HepG2 (cell line): ENCODE results near the gene ITPR1. TPM values are rescaled to one million over a fixed set of nuclear protein-coding genes. Genes with fewer than 3 reads are reported as not detected.

ENCODE experiments used
- ATAC-seq: fragments of 200-7000 bp; cut with Tn5 transposase; 3 replicates; pipeline ENCODE4 v1.9.1; 2020; ENCODE audit warnings: mild to moderate bottlenecking, moderate library complexity
- BruUV-seq: library from RNA; stranded (reverse); fragments of 400-500 nt; replicated peaks from 2 replicates; lab custom pipeline; 2021; lab: Mats Ljungman, UMichigan
- CTCF ChIA-PET: fragments of 300-600 bp; formaldehyde crosslinking; extraction: SDS; loops from one replicate; lab custom pipeline; 2021; ENCODE audit warnings: low total read pairs, inconsistent platforms, low intra/inter-chr PET ratio; lab: Yijun Ruan, JAX
- POLR2A ChIA-PET: fragments of 350-600 bp; sonication (Branson Sonifier 250); formaldehyde crosslinking; loops from one replicate; lab custom pipeline; 2020; ENCODE audit warnings: antibody characterized with exemption, inconsistent platforms; lab: Yijun Ruan, JAX
- DNase-seq: peaks from one replicate; pipeline ENCODE4 v3.0.0-alpha.2; 2015; ENCODE audit warnings: low spot score
- FAIRE-seq: peaks from 3 replicates; lab custom pipeline; 2011; peaks lifted over from hg19 to GRCh38; lab: Jason Lieb, UNC
- H2AFZ ChIP-seq: one replicate; pipeline ENCODE4 v1.6.1; 2011; ENCODE audit warnings: low read length, inconsistent platforms
- H3K27ac ChIP-seq: fragments of 300-600 bp; 3 replicates; pipeline ENCODE4 v1.8.0; 2011; ENCODE audit warnings: mixed run types, mild to moderate bottlenecking, mixed read lengths, low read length, inconsistent platforms; ENCODE audit not compliant: insufficient read depth; ENCODE audit errors: extremely low read length
- H3K27me3 ChIP-seq, 2 experiments: fragments of 200-600 bp in 1 of 2; 2 replicates in 1 of 2; 3 replicates in 1 of 2; pipeline versions ENCODE4 v1.6.0 to v1.8.0; 2011; ENCODE audit warnings: low read length in 2 of 2, mild to moderate bottlenecking in 2 of 2, moderate library complexity in 2 of 2, inconsistent platforms in 1 of 2; ENCODE audit not compliant: insufficient read depth in 2 of 2, control insufficient read depth in 1 of 2
- H3K36me3 ChIP-seq, 2 experiments: fragments of 200-600 bp in 1 of 2; replicated peaks in 1 of 2; 2 replicates in 1 of 2; 3 replicates in 1 of 2; pipeline versions ENCODE4 v1.5.1 to v1.8.0; 2011; ENCODE audit warnings: low read length in 2 of 2, inconsistent platforms in 1 of 2; ENCODE audit not compliant: insufficient read depth in 2 of 2, control insufficient read depth in 1 of 2
- H3K4me1 ChIP-seq: 2 replicates; pipeline ENCODE4 v1.5.1; 2012; ENCODE audit warnings: low read length, inconsistent platforms; ENCODE audit not compliant: insufficient read depth
- H3K4me2 ChIP-seq: 2 replicates; pipeline ENCODE4 v1.6.0; 2011; ENCODE audit warnings: low read depth, low read length, inconsistent platforms
- H3K4me3 ChIP-seq, 3 experiments: fragments of 200-600 bp in 1 of 3; sonication (generic), shearing (Covaris generic) in 1 of 3; replicated peaks in 1 of 3; 2 replicates each; pipeline ENCODE4 v1.5.1; 2011 to 2016; ENCODE audit warnings: low read length in 3 of 3, inconsistent platforms in 2 of 3, low read depth in 2 of 3, mild to moderate bottlenecking in 2 of 3, control low read depth in 1 of 3, mixed read lengths in 1 of 3; ENCODE audit not compliant: insufficient read depth in 1 of 3
- H3K79me2 ChIP-seq: one replicate; pipeline ENCODE4 v1.6.1; 2011; ENCODE audit warnings: low read length, inconsistent platforms; ENCODE audit not compliant: insufficient read depth
- H3K9ac ChIP-seq: 2 replicates; pipeline ENCODE4 v1.6.0; 2011; ENCODE audit warnings: mild to moderate bottlenecking, low read depth, low read length, inconsistent platforms; ENCODE audit not compliant: insufficient read depth
- H3K9me3 ChIP-seq: 2 replicates; pipeline ENCODE4 v1.5.1; 2012; ENCODE audit warnings: mild to moderate bottlenecking, low read length
- H4K20me1 ChIP-seq: 2 replicates; pipeline ENCODE4 v1.6.0; 2011; ENCODE audit warnings: inconsistent platforms, mild to moderate bottlenecking, low read length, moderate library complexity; ENCODE audit not compliant: insufficient read depth
- CENPT ChIP-seq: sonication (generic); formaldehyde crosslinking; IDR thresholded peaks from 2 replicates; pipeline ENCODE4 v1.8.0; 2022; ENCODE audit warnings: low read depth, mild to moderate bottlenecking, moderate library complexity, missing genetic modification reagents
- GZF1 ChIP-seq: sonication (generic); formaldehyde crosslinking; IDR thresholded peaks from 2 replicates; pipeline ENCODE4 v1.5.1; 2020; ENCODE audit warnings: mild to moderate bottlenecking, missing genetic modification reagents
- ISX ChIP-seq: sonication (generic); formaldehyde crosslinking; conservative IDR thresholded peaks from 2 replicates; pipeline ENCODE4 v1.5.0; 2020; ENCODE audit warnings: missing genetic modification reagents
- NCOA1 ChIP-seq: sonication (generic); formaldehyde crosslinking; IDR thresholded peaks from 2 replicates; pipeline ENCODE4 v1.9.0; 2021; ENCODE audit warnings: missing genetic modification reagents
- ONECUT2 ChIP-seq: sonication (generic); formaldehyde crosslinking; IDR thresholded peaks from 2 replicates; pipeline ENCODE4 v1.4.0; 2020; ENCODE audit warnings: missing genetic modification reagents
- POLR2G ChIP-seq: fragments of 200-400 bp; formaldehyde crosslinking; IDR thresholded peaks from 2 replicates; pipeline ENCODE4 v1.6.1; 2018; ENCODE audit warnings: mild to moderate bottlenecking, low read depth, low read length, moderate library complexity
- SIN3B ChIP-seq: fragments of 150-350 bp; IDR thresholded peaks from 2 replicates; pipeline ENCODE4 v1.6.1; 2014; ENCODE audit warnings: low read length
- SP4 ChIP-seq: sonication (generic); formaldehyde crosslinking; IDR thresholded peaks from 2 replicates; pipeline ENCODE4 v1.8.1; 2023; ENCODE audit warnings: mild to moderate bottlenecking, missing genetic modification reagents
- ZNF3 ChIP-seq: IDR thresholded peaks from 2 replicates; pipeline ENCODE4 v1.7.0; 2017; ENCODE audit warnings: inconsistent platforms
- ZNF432 ChIP-seq: sonication (generic); formaldehyde crosslinking; IDR thresholded peaks from 2 replicates; pipeline ENCODE4 v1.5.0; 2020; ENCODE audit warnings: missing genetic modification reagents, mild to moderate bottlenecking, borderline replicate concordance
- ZNF83 ChIP-seq: sonication (generic); formaldehyde crosslinking; IDR thresholded peaks from 2 replicates; pipeline ENCODE4 v1.4.0; 2020; ENCODE audit warnings: missing genetic modification reagents, mild to moderate bottlenecking, borderline replicate concordance
- WGBS: methylation state at CpG from one replicate; pipeline ENCODE4 v1.1.6; 2017; ENCODE audit warnings: low lambda C conversion rate; 5-methylcytosine and 5-hydroxymethylcytosine counted together
- in situ Hi-C: cut with HindIII; loops from 2 replicates; pipeline ENCODE4 v1.10.0; 2017; ENCODE audit warnings: low pct_unique_long_range_greater_than_20kb; ENCODE audit not compliant: extremely low pct_ligation_motif_present
- intact Hi-C: fragments of 100-400 bp; cut with micrococcal nuclease; formaldehyde crosslinking; loops from one replicate; pipeline ENCODE4 v1.10.0; 2022; ENCODE audit not compliant: unreplicated experiment
- polyA plus RNA-seq, 8 experiments: library from polyadenylated mRNA; depleted of rRNA in 3 of 8; stranded (reverse) in 7 of 8; unstranded in 1 of 8; fragments of >200 nt; fragmentation: Illumina TruSeq in 4 of 8; extraction: Trizol in 4 of 8; gene quantifications; 2 replicates each; pipeline versions ENCODE4 v1.2.1 to v1.2.3, GENCODE V29; 2011 to 2016; ENCODE audit warnings: low read depth in 4 of 8, missing spikeins in 1 of 8, mixed read lengths in 1 of 8; ENCODE audit not compliant: insufficient read depth in 1 of 8
- total RNA-seq, 5 experiments: library from RNA; depleted of rRNA; stranded (reverse); fragments of >200 nt; fragmentation: Illumina TruSeq; extraction: Trizol; gene quantifications; 2 replicates each; pipeline ENCODE4 v1.2.3, GENCODE V29; 2016; ENCODE audit warnings: low read depth in 1 of 5
- TF ChIP-seq, protein P1 (sequence below): sonication (generic); formaldehyde crosslinking; IDR thresholded peaks from 2 replicates; pipeline ENCODE4 v1.8.0; 2022; ENCODE audit warnings: missing genetic modification reagents, mild to moderate bottlenecking, borderline replicate concordance
- TF ChIP-seq, protein P2 (sequence below), 2 experiments: fragments of 450-650 bp in 1 of 2; sonication (generic) in 1 of 2; formaldehyde crosslinking in 1 of 2; IDR thresholded peaks; 2 replicates each; pipeline versions ENCODE4 v1.6.1 to v1.8.0; 2016 to 2022; ENCODE audit warnings: antibody characterized with exemption in 1 of 2, mild to moderate bottlenecking in 1 of 2, missing genetic modification reagents in 1 of 2
- TF ChIP-seq, protein P3 (sequence below): IDR thresholded peaks from 2 replicates; pipeline ENCODE4 v1.6.1; 2016; ENCODE audit warnings: missing compliant biosample characterization, missing genetic modification reagents, borderline replicate concordance

The ITPR1 gene
- total and polyA plus RNA-seq, 2 of the 13 experiments (the other 11 are each of a cell fraction or from before 2014, with no cell fraction given) = 10.0 to 11.4 TPM

DNA sequence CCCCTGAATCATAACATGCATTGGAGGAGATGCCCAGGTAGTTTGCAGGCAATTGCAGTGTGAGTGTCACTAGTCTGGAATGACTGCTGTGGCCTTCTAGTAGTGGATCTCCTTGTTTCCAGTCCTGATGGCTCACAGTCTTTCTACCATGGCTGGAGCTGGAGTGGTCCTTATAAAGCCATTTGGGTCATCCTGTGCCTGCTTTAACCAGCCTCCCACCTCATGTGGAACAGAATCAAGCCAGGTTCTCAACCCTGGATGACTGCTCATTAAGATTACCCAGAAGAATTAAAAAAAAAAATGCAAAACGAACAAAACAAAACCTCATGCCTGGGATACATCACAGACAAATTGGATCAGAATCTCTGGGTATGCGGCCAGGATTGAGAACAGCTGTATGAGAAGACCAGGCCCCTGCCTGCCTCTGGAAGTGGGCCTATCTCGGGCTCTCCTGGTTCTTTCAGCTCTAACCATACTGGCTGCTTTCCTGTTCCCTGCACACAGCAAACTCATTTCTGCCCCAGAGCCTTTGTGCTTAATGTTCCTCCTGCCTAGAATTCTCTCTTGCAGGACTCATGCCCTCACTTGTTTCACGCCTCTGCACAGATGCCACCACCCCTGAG lies 96.4 kb downstream of the ITPR1 start:
- Histone ChIP-seq H3K27me3 (no peaks in the 10 kb centered on the region), H3K9me3 (no peaks in the 10 kb centered on the region), H3K9ac (no peak overlapping the region), H3K4me1 (no peaks in the 10 kb centered on the region), H4K20me1 (no peaks in the 10 kb centered on the region), H2AFZ (no peak overlapping the region), H3K36me3 (no peaks in the 10 kb centered on the region), H3K4me2 (no peak overlapping the region), H3K27ac (no peak overlapping the region), H3K79me2 (no peaks in the 10 kb centered on the region), H3K4me3 (no peak overlapping the region)
- DNase-seq (no peak), FAIRE-seq (no peak), ATAC-seq (no peak)
- CTCF ChIA-PET = no interaction called here
- intact Hi-C loops (no loop called here), in situ Hi-C loops (no loop called here)
- POLR2A ChIA-PET = no interaction called here
- 94% methylated on average over 4 of the region's 4 CpGs for WGBS
- BruUV-seq = no TSS peak
- no peak for TF ChIP-seq ZNF3 (CRISPR knock-in tag)
- no peak for TF ChIP-seq GZF1 (CRISPR knock-in tag)
- no peak for TF ChIP-seq NCOA1
- TF ChIP-seq ZNF432 (CRISPR knock-in tag) = no peak
- TF ChIP-seq ONECUT2 (CRISPR knock-in tag) = no peak
- no peak for TF ChIP-seq ISX (CRISPR knock-in tag)
- TF ChIP-seq CENPT = no peak
- TF ChIP-seq SIN3B = no peak
- TF ChIP-seq, protein P1, sequence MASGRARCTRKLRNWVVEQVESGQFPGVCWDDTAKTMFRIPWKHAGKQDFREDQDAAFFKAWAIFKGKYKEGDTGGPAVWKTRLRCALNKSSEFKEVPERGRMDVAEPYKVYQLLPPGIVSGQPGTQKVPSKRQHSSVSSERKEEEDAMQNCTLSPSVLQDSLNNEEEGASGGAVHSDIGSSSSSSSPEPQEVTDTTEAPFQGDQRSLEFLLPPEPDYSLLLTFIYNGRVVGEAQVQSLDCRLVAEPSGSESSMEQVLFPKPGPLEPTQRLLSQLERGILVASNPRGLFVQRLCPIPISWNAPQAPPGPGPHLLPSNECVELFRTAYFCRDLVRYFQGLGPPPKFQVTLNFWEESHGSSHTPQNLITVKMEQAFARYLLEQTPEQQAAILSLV (CRISPR knock-in tag) = no peak
- TF ChIP-seq, protein P2, sequence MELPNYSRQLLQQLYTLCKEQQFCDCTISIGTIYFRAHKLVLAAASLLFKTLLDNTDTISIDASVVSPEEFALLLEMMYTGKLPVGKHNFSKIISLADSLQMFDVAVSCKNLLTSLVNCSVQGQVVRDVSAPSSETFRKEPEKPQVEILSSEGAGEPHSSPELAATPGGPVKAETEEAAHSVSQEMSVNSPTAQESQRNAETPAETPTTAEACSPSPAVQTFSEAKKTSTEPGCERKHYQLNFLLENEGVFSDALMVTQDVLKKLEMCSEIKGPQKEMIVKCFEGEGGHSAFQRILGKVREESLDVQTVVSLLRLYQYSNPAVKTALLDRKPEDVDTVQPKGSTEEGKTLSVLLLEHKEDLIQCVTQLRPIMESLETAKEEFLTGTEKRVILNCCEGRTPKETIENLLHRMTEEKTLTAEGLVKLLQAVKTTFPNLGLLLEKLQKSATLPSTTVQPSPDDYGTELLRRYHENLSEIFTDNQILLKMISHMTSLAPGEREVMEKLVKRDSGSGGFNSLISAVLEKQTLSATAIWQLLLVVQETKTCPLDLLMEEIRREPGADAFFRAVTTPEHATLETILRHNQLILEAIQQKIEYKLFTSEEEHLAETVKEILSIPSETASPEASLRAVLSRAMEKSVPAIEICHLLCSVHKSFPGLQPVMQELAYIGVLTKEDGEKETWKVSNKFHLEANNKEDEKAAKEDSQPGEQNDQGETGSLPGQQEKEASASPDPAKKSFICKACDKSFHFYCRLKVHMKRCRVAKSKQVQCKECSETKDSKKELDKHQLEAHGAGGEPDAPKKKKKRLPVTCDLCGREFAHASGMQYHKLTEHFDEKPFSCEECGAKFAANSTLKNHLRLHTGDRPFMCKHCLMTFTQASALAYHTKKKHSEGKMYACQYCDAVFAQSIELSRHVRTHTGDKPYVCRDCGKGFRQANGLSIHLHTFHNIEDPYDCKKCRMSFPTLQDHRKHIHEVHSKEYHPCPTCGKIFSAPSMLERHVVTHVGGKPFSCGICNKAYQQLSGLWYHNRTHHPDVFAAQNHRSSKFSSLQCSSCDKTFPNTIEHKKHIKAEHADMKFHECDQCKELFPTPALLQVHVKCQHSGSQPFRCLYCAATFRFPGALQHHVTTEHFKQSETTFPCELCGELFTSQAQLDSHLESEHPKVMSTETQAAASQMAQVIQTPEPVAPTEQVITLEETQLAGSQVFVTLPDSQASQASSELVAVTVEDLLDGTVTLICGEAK (IDR thresholded peaks at IDR 0.05) = no peak
- TF ChIP-seq, protein P2 (CRISPR knock-in tag; IDR thresholded peaks at IDR 0.05) = no peak
- no peak for TF ChIP-seq SP4
- no peak for TF ChIP-seq POLR2G
- TF ChIP-seq, protein P3, sequence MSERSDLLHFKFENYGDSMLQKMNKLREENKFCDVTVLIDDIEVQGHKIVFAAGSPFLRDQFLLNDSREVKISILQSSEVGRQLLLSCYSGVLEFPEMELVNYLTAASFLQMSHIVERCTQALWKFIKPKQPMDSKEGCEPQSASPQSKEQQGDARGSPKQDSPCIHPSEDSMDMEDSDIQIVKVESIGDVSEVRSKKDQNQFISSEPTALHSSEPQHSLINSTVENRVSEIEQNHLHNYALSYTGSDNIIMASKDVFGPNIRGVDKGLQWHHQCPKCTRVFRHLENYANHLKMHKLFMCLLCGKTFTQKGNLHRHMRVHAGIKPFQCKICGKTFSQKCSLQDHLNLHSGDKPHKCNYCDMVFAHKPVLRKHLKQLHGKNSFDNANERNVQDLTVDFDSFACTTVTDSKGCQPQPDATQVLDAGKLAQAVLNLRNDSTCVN (CRISPR knock-in tag) = no peak
- TF ChIP-seq ZNF83 (CRISPR knock-in tag) = no peak
